Osteoblast (primary cell): Measurements from ENCODE around the gene SAMD10. TPM values are rescaled to one million over a fixed set of nuclear protein-coding genes. Genes with fewer than 3 reads are reported as not detected.
A peak's percentile ranks its signal among the peaks of the same experiment; 100 is the strongest.

Experiments used
- DNase-seq: peaks from one replicate; pipeline ENCODE4 v3.0.0; 2011; ENCODE audit warnings: low spot score, mixed read lengths; ENCODE audit not compliant: insufficient read length; ENCODE audit errors: missing footprints
- H2AFZ ChIP-seq: 2 replicates; pipeline ENCODE4 v1.6.0; 2011; ENCODE audit warnings: mild to moderate bottlenecking, low read length
- H3K27ac ChIP-seq: 2 replicates; pipeline ENCODE4 v1.5.1; 2011; ENCODE audit warnings: mild to moderate bottlenecking, low read depth, low read length, moderate library complexity
- H3K27me3 ChIP-seq: 2 replicates; pipeline ENCODE4 v1.6.0; 2012; ENCODE audit warnings: mild to moderate bottlenecking, control low read depth, inconsistent platforms, low read length, moderate library complexity; ENCODE audit not compliant: insufficient read depth
- H3K36me3 ChIP-seq: 2 replicates; pipeline ENCODE4 v1.5.1; 2011; ENCODE audit warnings: mild to moderate bottlenecking, low read length, control low read depth, moderate library complexity; ENCODE audit not compliant: insufficient read depth
- H3K4me1 ChIP-seq: 2 replicates; pipeline ENCODE4 v1.5.1; 2011; ENCODE audit warnings: mild to moderate bottlenecking, low read length, control low read depth, moderate library complexity; ENCODE audit not compliant: insufficient read depth
- H3K4me2 ChIP-seq: 2 replicates; pipeline ENCODE4 v1.6.0; 2011; ENCODE audit warnings: mild to moderate bottlenecking, low read length; ENCODE audit not compliant: insufficient read depth
- H3K4me3 ChIP-seq: fragments of 200-600 bp; sonication (generic); 3 replicates; pipeline ENCODE4 v1.5.1; 2012; ENCODE audit warnings: mild to moderate bottlenecking, low read length, inconsistent platforms; ENCODE audit not compliant: insufficient read depth
- H3K79me2 ChIP-seq: 2 replicates; pipeline ENCODE4 v1.6.0; 2012; ENCODE audit warnings: mild to moderate bottlenecking, low read length, control low read depth, inconsistent platforms; ENCODE audit not compliant: insufficient read depth
- H3K9me3 ChIP-seq: 2 replicates; pipeline ENCODE4 v1.5.1; 2011; ENCODE audit warnings: low read depth, low read length, control low read depth
- H4K20me1 ChIP-seq: 2 replicates; pipeline ENCODE4 v1.6.0; 2012; ENCODE audit warnings: mild to moderate bottlenecking, low read length, control low read depth; ENCODE audit not compliant: insufficient read depth
- CTCF ChIP-seq: IDR thresholded peaks from 2 replicates; pipeline ENCODE4 v1.5.1; 2011; ENCODE audit warnings: mild to moderate bottlenecking, low read depth, low read length, moderate library complexity; ENCODE audit errors: extremely low read depth
- total RNA-seq: library from RNA; depleted of rRNA; stranded (reverse); fragments of >200 nt; gene quantifications from 2 replicates; pipeline ENCODE4 v1.2.3, GENCODE V29; 2012

SAMD10 gene
- total RNA-seq, 1 donor, result 1.4 TPM

DNA sequence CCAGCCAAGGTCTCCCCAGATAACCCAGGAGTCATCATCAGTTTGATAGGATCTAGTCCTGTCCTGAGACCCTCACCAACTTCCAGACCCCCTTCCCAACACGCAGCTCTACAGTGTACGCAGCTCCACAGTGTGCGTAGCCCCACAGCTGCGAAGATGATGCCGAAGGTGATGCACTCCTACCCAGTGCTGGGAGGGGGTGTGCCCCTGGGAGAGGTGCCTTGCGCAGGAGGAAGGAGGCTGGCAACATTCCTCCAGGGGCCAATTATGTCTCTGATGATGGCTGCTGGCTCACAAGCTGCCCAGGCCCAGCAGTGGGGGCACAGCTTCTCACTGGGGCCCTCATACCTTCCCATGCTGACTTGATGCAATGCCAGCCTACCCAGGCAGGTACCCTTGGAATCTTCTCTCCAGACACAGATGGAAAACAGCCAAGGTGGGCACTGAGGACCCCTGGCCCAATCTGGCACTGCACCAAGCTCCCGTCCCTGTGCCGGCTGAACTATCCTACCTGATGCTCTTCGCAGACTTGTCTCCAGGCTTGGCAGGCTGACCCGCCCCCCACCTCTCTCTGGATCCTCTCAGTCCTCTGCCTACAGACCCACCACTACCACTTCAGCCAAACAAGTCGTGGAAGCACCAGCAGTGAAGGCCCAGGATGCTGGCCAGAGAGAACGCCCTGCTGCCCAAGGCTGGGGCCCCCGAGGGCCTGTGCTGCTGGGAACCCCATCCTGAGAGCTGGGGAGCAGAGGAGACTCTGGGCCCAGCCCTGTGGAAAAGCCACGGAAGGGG, 11.1 kb downstream of the SAMD10 start:
- Histone ChIP-seq H3K9me3 (no peaks in the 10 kb centered on the region), H3K79me2 (peaks cover 9% of the 10 kb centered on the region), H2AFZ (no peak overlapping the region), H3K4me3 (peak overlapping the region; percentile 74), H3K27me3 (no peaks in the 10 kb centered on the region), H3K27ac (peak overlapping the region; percentile 32), H3K4me2 (peak overlapping the region; percentile 82), H3K4me1 (peaks cover 14% of the 10 kb centered on the region), H4K20me1 (peaks cover 3% of the 10 kb centered on the region), H3K36me3 (peaks cover 18% of the 10 kb centered on the region)
- peak; percentile 84 for DNase-seq
- TF ChIP-seq CTCF, result no peak

DNA sequence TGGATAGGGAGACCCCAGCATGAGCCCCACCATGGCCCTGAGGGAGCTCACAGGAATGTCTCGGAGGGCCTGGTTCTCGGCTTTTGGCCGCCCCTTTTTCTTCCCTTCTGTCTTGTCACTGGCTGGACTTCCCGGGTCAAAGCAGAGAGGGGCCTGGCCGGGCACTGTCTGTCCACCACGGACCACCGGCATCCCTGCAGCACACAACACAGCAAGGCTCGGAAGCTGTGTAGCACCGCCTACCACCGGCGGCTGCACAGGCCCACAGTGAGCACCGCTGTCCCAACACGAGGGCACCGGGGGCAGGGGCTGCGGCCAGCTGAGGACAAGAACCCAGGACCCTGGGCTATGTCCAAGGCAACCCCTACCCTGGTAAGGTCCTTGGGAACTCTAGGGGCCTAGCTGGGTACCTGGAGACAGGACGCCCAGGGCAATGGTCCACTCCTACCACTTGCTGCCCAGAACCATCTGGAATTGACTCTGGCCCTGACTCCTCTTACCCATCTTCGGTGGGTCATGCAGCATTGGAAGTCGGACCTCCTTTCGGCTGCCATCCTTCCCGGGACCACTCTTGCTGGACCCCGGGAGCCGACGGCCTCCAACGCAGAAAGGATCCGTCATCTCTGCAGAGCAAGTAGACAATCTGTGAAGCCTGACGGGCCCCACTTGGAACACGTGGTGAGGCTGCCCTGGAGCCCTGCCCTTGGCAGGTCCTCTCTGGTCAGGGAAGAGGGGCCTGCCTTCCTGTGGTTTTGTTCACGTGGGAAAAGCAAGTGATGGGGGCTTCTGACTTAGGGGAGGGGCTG, 11.9 kb downstream of the SAMD10 start:
- no peaks in the 10 kb centered on the region for H3K9me3 ChIP-seq
- no peak overlapping the region for H3K4me3 ChIP-seq
- H2AFZ ChIP-seq, result no peak overlapping the region
- H3K27ac ChIP-seq, result no peak overlapping the region
- peaks cover 14% of the 10 kb centered on the region for H3K4me1 ChIP-seq
- no peak overlapping the region for H3K4me2 ChIP-seq
- no peaks in the 10 kb centered on the region for H3K27me3 ChIP-seq
- H3K79me2 ChIP-seq, result peaks cover 9% of the 10 kb centered on the region
- peaks cover 23% of the 10 kb centered on the region for H3K36me3 ChIP-seq
- peak; percentile 53 for DNase-seq
- TF ChIP-seq CTCF, result no peak
- H4K20me1 ChIP-seq, result peaks cover 3% of the 10 kb centered on the region

- H3K79me2 ChIP-seq, result peaks cover 9% of the 10 kb centered on the region
- H2AFZ ChIP-seq, result no peak overlapping the region
- no peak for TF ChIP-seq CTCF
- DNase-seq, result peak; percentile 81
- no peaks in the 10 kb centered on the region for H3K9me3 ChIP-seq
- peaks cover 27% of the 10 kb centered on the region for H3K36me3 ChIP-seq
- no peak overlapping the region for H3K4me2 ChIP-seq
- H3K4me3 ChIP-seq, result no peak overlapping the region
- no peak overlapping the region for H3K27ac ChIP-seq
- H3K27me3 ChIP-seq, result no peaks in the 10 kb centered on the region
- peaks cover 3% of the 10 kb centered on the region for H4K20me1 ChIP-seq
- peaks cover 14% of the 10 kb centered on the region for H3K4me1 ChIP-seq
These were observed 12.5 kb downstream of the SAMD10 start for GRCh38 chr20:63966944-63967322.
